NCI-H1048 (cell line): ENCODE measurements around the gene MOSMO.

ENCODE experiments used
- DNase-seq: peaks from one replicate; lab custom pipeline; 2025; lab: John Stamatoyannopoulos, UW

The MOSMO gene

GRCh38 chr16:22050963-22051362, 43.1 kb downstream of the MOSMO start:
- no peak for DNase-seq

- DNase-seq: no peak
Measured at GRCh38 chr16:22052980-22053379, 45.1 kb downstream of the MOSMO start.

GRCh38 chr16:22053921-22054341, 46.0 kb downstream of the MOSMO start:
- no peak for DNase-seq

- no peak for DNase-seq
Measured at GRCh38 chr16:22054847-22055590, 47.1 kb downstream of the MOSMO start.

GRCh38 chr16:22055881-22056280, 48.0 kb downstream of the MOSMO start:
- DNase-seq: no peak

GRCh38 chr16:22063888-22064467, 56.1 kb downstream of the MOSMO start:
- DNase-seq: no peak

GRCh38 chr16:22065252-22065651, 57.3 kb downstream of the MOSMO start:
- DNase-seq: no peak

- no peak for DNase-seq
Measured at GRCh38 chr16:22070361-22071330, 62.7 kb downstream of the MOSMO start.

GRCh38 chr16:22071331-22071910, 63.5 kb downstream of the MOSMO start:
- no peak for DNase-seq

- no peak for DNase-seq
Measured at GRCh38 chr16:22073350-22073749, 65.4 kb downstream of the MOSMO start.

- no peak for DNase-seq
Measured at GRCh38 chr16:22075043-22075757, 67.3 kb downstream of the MOSMO start.

- DNase-seq: no peak
Measured at GRCh38 chr16:22075776-22076175, 67.9 kb downstream of the MOSMO start.

GRCh38 chr16:22077700-22078313, 69.9 kb downstream of the MOSMO start:
- no peak for DNase-seq

- no peak for DNase-seq
Measured at GRCh38 chr16:22078656-22079055, 70.7 kb downstream of the MOSMO start.

GRCh38 chr16:22081050-22081449, 73.1 kb downstream of the MOSMO start:
- no peak for DNase-seq

- DNase-seq: no peak
Measured at GRCh38 chr16:22086440-22086839, 78.5 kb downstream of the MOSMO start.

GRCh38 chr16:22088642-22089041, 80.7 kb downstream of the MOSMO start:
- no peak for DNase-seq

- no peak for DNase-seq
Measured at GRCh38 chr16:22089910-22090309, 82.0 kb downstream of the MOSMO start.

- DNase-seq: no peak
Measured at GRCh38 chr16:22091721-22092120, 83.8 kb downstream of the MOSMO start.

GRCh38 chr16:22092143-22092933, 84.4 kb downstream of the MOSMO start, which contains the start of gene VWA3A:
VWA3A (plus strand) TSS chr16:22092541; CDS start chr16:22092638, 97 bp downstream.
- no peak for DNase-seq
